Cardiac fibroblast (primary cell): ENCODE measurements around the gene IFNAR2.

ENCODE experiments used
- DNase-seq, 2 donors: peaks; one replicate each; pipeline versions ENCODE4 v3.0.0 to v3.0.0-alpha.2; 2010; ENCODE audit warnings: low read depth in 2 of 2
- H3K4me3 ChIP-seq, 2 donors: replicated peaks in 1 of 2; 1 replicate in 1 of 2; 2 replicates in 1 of 2; pipeline ENCODE4 v1.5.1; 2011; ENCODE audit warnings: low read depth in 2 of 2, low read length in 2 of 2, mild to moderate bottlenecking in 2 of 2, moderate library complexity in 1 of 2
- CTCF ChIP-seq: IDR thresholded peaks from one replicate; pipeline ENCODE4 v1.5.1; 2011; ENCODE audit warnings: low read depth, mild to moderate bottlenecking, low read length, inconsistent platforms

Gene IFNAR2

DNA sequence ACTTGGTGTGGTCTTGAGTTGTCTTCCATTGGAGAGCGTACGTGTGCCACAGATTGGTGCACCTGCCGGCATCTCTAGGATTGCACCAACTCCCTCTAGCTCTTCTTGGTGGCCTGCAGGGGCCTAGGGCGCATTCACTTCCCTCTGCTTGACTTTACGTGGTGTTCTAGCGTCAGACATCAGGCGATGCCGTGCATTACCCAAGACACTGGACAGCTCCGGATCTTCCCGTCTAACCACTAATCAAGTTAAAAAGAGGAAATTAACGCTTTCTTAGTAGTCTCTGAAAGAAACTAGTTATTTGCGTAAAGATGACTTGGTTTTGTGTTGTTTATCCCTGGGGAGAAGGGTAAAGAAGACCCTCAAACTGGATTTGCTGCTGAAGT lies 35.9 kb downstream of the IFNAR2 start:
- peak overlapping the region; percentile 82 to 86 for H3K4me3 ChIP-seq
- DNase-seq: peak in 1 of 2 donors; percentile 14
- no peak for TF ChIP-seq CTCF

DNA sequence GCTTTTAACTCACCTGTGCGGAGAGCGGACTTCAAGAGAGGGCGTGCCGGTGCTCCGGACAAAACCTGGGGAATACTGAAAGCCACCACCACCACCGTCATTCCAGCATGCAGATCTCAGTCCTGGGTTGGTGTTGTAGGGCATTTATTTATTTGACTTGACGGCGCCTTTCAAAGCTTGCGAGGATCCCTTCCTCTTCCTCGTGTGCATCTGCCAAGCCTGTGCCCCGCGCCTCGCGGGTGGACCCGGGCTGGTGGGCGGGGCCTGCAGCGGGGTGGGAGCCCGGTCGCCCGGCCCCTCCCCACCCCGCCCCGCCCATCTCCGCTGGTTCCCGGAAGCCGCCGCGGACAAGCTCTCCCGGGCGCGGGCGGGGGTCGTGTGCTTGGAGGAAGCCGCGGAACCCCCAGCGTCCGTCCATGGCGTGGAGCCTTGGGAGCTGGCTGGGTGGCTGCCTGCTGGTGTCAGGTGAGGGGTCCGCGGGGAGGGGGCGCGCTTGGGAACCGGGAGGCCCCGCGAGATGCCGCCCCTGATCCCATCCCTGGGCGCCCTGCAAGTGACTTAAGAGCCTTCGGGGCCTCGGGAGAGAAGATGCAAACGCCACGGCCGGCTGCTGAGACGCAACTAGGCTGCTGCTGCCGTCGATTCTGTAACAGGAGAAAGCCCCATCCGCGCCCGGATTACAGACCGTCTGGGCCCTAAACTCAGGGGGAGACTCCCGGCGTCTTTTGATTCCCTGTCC lies 36.5 kb downstream of the IFNAR2 start, which contains the start of gene IL10RB:
IL10RB (plus strand) TSS at position 318 of the 739 bp plus-strand sequence; CDS start at position 417, 99 bp downstream.
- no peak for TF ChIP-seq CTCF
- peak within 1 kb of the TSS; percentile 82 to 86 for H3K4me3 ChIP-seq
- DNase-seq: peak; percentile 52 to 66

GRCh38 chr21:33266789-33267135 lies 37.0 kb downstream of the IFNAR2 start:
- no peak for DNase-seq
- peak overlapping the region; percentile 82 to 86 for H3K4me3 ChIP-seq
- TF ChIP-seq CTCF: no peak

DNA sequence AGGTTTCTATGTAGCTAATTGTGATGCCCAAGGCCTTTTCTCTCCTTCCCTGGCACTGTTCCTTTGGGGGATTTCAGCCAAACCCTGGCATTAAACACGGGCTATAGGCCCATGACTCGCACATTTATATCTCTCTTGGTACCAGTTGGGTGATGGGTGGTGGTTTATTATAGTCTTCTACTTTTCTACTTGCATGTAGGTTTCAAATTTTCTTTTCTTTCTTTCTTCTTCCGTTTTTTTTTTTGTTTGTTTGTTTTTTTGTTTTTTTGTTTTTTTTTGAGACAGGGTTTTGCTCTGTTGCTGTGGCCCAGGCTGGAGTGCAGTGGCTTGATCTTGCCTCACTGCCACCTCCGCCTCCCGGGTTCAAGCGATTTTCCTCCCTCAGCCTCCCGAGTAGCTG lies 37.5 kb downstream of the IFNAR2 start:
- DNase-seq: no peak
- peak overlapping the region; percentile 82 to 86 for H3K4me3 ChIP-seq

GRCh38 chr21:33268393-33268736 lies 38.6 kb downstream of the IFNAR2 start:
- no peak overlapping the region for H3K4me3 ChIP-seq
- DNase-seq: no peak
- no peak for TF ChIP-seq CTCF

More for the DNA sequence above, 37.5 kb downstream of the IFNAR2 start:
- no peak for TF ChIP-seq CTCF

- H3K4me3 ChIP-seq: no peak overlapping the region
- no peak for TF ChIP-seq CTCF
- DNase-seq: no peak
These were observed 39.2 kb downstream of the IFNAR2 start for GRCh38 chr21:33268737-33269441.
